ENCODE measurements around the gene FARP2. TPM values are rescaled to one million over a fixed set of nuclear protein-coding genes. Genes with fewer than 3 reads are reported as not detected.

Gene FARP2
- total RNA-seq, 4 donors from 2014 or later: 63.3 to 86.4 (median 66.0) TPM

GRCh38 chr2:241344925-241345651, 11.0 kb upstream of the FARP2 start:
- H3K4me3 ChIP-seq (ENCODE audit: low read depth, poor library complexity, severe bottlenecking): no peak overlapping the region
- 94 to 97% methylated on average over 9 of the region's 9 CpGs for WGBS, 2 donors
- TF ChIP-seq CTCF (IDR thresholded peaks at IDR 0.05) (no peak), POLR2A (IDR thresholded peaks at IDR 0.05) (no peak)
- no peak for DNase-seq (ENCODE audit: low spot score in 2 of 2)
- intact Hi-C loops (cut with DNase I; ENCODE audit: low total_unique reads): no loop called here

GRCh38 chr2:241349941-241350340, 6.1 kb upstream of the FARP2 start:
- no peak for DNase-seq (ENCODE audit: low spot score in 2 of 2)
- TF ChIP-seq POLR2A (IDR thresholded peaks at IDR 0.05): no peak
- TF ChIP-seq CTCF (IDR thresholded peaks at IDR 0.05): no peak
- intact Hi-C loops (cut with DNase I; ENCODE audit: low total_unique reads): no loop called here
- 91 to 94% methylated on average over 8 of the region's 8 CpGs for WGBS, 2 donors
- no peak overlapping the region for H3K4me3 ChIP-seq (ENCODE audit: low read depth, poor library complexity, severe bottlenecking)

DNA sequence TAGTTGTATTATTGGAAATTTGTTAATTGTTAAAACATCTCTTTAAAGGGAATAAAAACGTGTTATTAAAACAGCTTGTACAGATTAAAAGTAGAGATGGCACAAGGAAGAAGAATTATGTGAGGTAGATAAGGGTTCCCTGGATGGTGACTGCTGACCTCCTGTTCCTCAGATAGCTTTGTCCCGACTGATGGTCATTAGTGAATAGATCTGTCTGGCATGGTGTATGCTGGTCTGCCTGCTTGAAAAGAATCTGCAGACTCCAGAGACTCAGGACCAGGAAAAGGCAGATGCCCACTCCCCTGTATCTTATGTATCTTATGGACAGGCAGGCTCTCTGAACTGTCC, 5.6 kb upstream of the FARP2 start:
- WGBS, 2 donors: 79 to 90% methylated on average over 2 of the region's 2 CpGs
- TF ChIP-seq POLR2A (IDR thresholded peaks at IDR 0.05) (no peak), CTCF (IDR thresholded peaks at IDR 0.05) (no peak)
- intact Hi-C loops (cut with DNase I; ENCODE audit: low total_unique reads): no loop called here
- H3K4me3 ChIP-seq (ENCODE audit: low read depth, poor library complexity, severe bottlenecking): no peak overlapping the region
- DNase-seq (ENCODE audit: low spot score in 2 of 2): no peak

GRCh38 chr2:241350878-241351639, 5.0 kb upstream of the FARP2 start:
- 79 to 82% methylated on average over 9 of the region's 9 CpGs for WGBS, 2 donors
- no peak for TF ChIP-seq CTCF (IDR thresholded peaks at IDR 0.05)
- no peak for TF ChIP-seq POLR2A (IDR thresholded peaks at IDR 0.05)
- no peak for DNase-seq (ENCODE audit: low spot score in 2 of 2)
- intact Hi-C loops (cut with DNase I; ENCODE audit: low total_unique reads): no loop called here
- no peak overlapping the region for H3K4me3 ChIP-seq (ENCODE audit: low read depth, poor library complexity, severe bottlenecking)

GRCh38 chr2:241351640-241352031, 4.4 kb upstream of the FARP2 start:
- 68 to 74% methylated on average over 3 of the region's 3 CpGs for WGBS, 2 donors
- TF ChIP-seq POLR2A (IDR thresholded peaks at IDR 0.05) (no peak), CTCF (IDR thresholded peaks at IDR 0.05) (no peak)
- no peak overlapping the region for H3K4me3 ChIP-seq (ENCODE audit: low read depth, poor library complexity, severe bottlenecking)
- DNase-seq (ENCODE audit: low spot score in 2 of 2): no peak
- intact Hi-C loops (cut with DNase I; ENCODE audit: low total_unique reads): no loop called here

Measured in lower leg skin (tissue), 4 donors.